ENCODE measurements around the gene VAMP2. TPM values are rescaled to one million over a fixed set of nuclear protein-coding genes. Genes with fewer than 3 reads are reported as not detected.
A peak's percentile ranks its signal among the peaks of the same experiment; 100 is the strongest.

Gene VAMP2
- total and polyA plus RNA-seq, 9 of the 15 experiments (the other 6 are each of a cell fraction or from before 2014, with no cell fraction given) = 2.3 to 31.8 (median 6.0) TPM

DNA sequence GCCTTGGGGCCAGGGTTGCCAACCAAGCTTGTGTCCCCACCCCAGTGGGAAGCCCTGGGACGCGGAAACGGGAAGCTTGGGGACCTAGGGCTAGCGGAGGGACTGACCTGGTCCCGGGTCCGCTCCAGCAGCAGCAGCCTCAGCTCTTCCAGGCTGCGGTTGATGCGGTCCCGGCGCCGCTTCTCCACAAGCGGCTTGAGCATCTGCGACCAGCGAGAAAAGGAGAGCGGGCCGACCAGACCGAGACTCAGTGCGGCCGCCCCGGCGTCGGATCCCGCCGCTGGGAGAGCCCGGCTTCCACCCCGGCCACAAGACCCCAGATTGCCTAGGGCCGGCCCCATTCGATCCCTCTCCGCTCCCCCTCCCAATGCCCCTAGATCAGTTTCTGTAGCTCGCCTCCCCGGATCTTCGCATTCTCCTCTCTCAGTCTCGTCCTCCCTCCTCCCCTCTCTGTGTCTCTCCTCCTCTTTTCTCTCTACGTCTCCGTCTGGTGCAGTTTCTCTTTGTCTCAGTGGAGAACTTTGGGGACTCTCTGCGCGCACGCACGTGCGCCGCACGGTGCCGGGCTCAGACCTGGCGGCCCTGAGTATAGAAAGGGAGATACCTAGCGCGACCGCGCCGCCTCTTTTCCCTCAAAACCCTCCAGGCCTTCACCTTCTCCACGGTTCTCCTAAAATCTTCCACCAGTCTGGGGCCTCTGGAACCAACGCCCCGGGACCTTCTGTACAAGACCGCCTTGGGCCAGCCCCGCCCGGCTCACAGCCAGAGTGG is 39.6 kb downstream of the VAMP2 start:
- Histone ChIP-seq H3K27ac (ENCODE audit: extremely low read depth, low read depth, low read length) (no peak overlapping the region), H2AFZ (ENCODE audit: low read depth, low read length) (peak overlapping the region; percentile 82), H3K36me3 (ENCODE audit: control insufficient read depth, insufficient read depth, low read length) (no peaks in the 10 kb centered on the region), H3K9me3 (replicated peaks; ENCODE audit: control insufficient read depth, insufficient read depth, low read depth, low read length) (no peaks in the 10 kb centered on the region), H3K79me2 (ENCODE audit: control insufficient read depth, insufficient read depth, low read length) (no peaks in the 10 kb centered on the region), H3K4me2 (ENCODE audit: insufficient read depth, low read length) (peak overlapping the region; percentile 87), H3K27me3 (ENCODE audit: control insufficient read depth in 2 of 2, insufficient read depth in 2 of 2, low read length in 2 of 2) (0 out of 5 replicates have a peak, but pooled peaks cover 0 to 11% of the 10 kb centered on the region in 2 experiments), H3K4me1 (replicated peaks in 1 of 2; ENCODE audit: control insufficient read depth in 2 of 2, insufficient read depth in 2 of 2, low read length in 2 of 2) (peaks cover 26 to 69% of the 10 kb centered on the region in 2 experiments), H3K9me1 (ENCODE audit: control insufficient read depth, insufficient read depth, low read length) (no peaks in the 10 kb centered on the region), H3K4me3 (peak overlapping the region; percentile 65), H3K9ac (ENCODE audit: insufficient read depth in 1 of 2, low read depth in 2 of 2, low read length in 2 of 2) (peak overlapping the region in 1 of 2 experiments; percentile 85; a peak in 2 of 4 replicates), H4K20me1 (replicated peaks; ENCODE audit: control insufficient read depth, insufficient read depth, low read length) (peaks cover 8% of the 10 kb centered on the region; the same call in 1 of the 2 replicates)
- no peak for FAIRE-seq
- ChIA-PET CTCF (ENCODE audit: low intra/inter-chr PET ratio) (no interaction called here), POLR2A (interaction anchor here (0.6 to 2.1 kb wide), 2 partner anchors 15 to 50 kb away, joined by 3 to 5 read pairs; no protein-coding TSS in a partner anchor)
- 6% methylated on average over 32 of the region's 55 CpGs for WGBS (ENCODE audit: insufficient coverage, low coverage, missing lambda C conversion rate)
- intact Hi-C loops (cut with micrococcal nuclease) = loop anchor here (5.0 to 10.0 kb wide), 3 partner anchors 49 to 288 kb away; partner anchors contain the start of gene KDM6B
- in situ Hi-C loops (cut with MboI) = loop anchor here (5.0 kb wide), 2 partner anchors 99 to 179 kb away; no protein-coding TSS in a partner anchor
- no TSS peak for BruUV-seq (replicated peaks)
- ATAC-seq = no peak
- peak in 1 of 4 experiments; percentile 24 for DNase-seq (ENCODE audit: extremely low read depth in 1 of 4, low spot score in 3 of 4)
- TF ChIP-seq, protein P1, sequence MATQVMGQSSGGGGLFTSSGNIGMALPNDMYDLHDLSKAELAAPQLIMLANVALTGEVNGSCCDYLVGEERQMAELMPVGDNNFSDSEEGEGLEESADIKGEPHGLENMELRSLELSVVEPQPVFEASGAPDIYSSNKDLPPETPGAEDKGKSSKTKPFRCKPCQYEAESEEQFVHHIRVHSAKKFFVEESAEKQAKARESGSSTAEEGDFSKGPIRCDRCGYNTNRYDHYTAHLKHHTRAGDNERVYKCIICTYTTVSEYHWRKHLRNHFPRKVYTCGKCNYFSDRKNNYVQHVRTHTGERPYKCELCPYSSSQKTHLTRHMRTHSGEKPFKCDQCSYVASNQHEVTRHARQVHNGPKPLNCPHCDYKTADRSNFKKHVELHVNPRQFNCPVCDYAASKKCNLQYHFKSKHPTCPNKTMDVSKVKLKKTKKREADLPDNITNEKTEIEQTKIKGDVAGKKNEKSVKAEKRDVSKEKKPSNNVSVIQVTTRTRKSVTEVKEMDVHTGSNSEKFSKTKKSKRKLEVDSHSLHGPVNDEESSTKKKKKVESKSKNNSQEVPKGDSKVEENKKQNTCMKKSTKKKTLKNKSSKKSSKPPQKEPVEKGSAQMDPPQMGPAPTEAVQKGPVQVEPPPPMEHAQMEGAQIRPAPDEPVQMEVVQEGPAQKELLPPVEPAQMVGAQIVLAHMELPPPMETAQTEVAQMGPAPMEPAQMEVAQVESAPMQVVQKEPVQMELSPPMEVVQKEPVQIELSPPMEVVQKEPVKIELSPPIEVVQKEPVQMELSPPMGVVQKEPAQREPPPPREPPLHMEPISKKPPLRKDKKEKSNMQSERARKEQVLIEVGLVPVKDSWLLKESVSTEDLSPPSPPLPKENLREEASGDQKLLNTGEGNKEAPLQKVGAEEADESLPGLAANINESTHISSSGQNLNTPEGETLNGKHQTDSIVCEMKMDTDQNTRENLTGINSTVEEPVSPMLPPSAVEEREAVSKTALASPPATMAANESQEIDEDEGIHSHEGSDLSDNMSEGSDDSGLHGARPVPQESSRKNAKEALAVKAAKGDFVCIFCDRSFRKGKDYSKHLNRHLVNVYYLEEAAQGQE (IDR thresholded peaks at IDR 0.05; ENCODE audit: borderline replicate concordance) = 0 out of 2 replicates have a peak, but pooled peaks have one; percentile 8
- TF ChIP-seq, protein P1 (CRISPR knock-in tag; IDR thresholded peaks at IDR 0.05; ENCODE audit: low read depth) = no peak
- no peak for TF ChIP-seq SREBF2 (CRISPR knock-in tag; IDR thresholded peaks at IDR 0.05)
- TF ChIP-seq NFE2 (IDR thresholded peaks at IDR 0.05; ENCODE audit: low read depth) = no peak
- no peak for TF ChIP-seq ZNF253 (CRISPR knock-in tag; conservative IDR thresholded peaks at IDR 0.05)
- TF ChIP-seq ZFP36 (IDR thresholded peaks at IDR 0.05; ENCODE audit: low read depth, low read length, partially characterized antibody) = no peak
- peak in 1 of 2 experiments; percentile 83 for TF ChIP-seq E2F6 (IDR thresholded peaks at IDR 0.05; ENCODE audit: borderline replicate concordance in 1 of 2, extremely low read depth in 1 of 2, insufficient read depth in 1 of 2, insufficient read length in 1 of 2, low read depth in 1 of 2, low read length in 1 of 2, poor library complexity in 1 of 2, severe bottlenecking in 1 of 2)
- TF ChIP-seq ZC3H4 (CRISPR knock-in tag; IDR thresholded peaks at IDR 0.05; ENCODE audit: borderline replicate concordance) = no peak
- TF ChIP-seq ZNF239 (CRISPR knock-in tag; IDR thresholded peaks at IDR 0.05) = no peak
- TF ChIP-seq HMGN3 (IDR thresholded peaks at IDR 0.05; ENCODE audit: borderline replicate concordance, extremely low read depth, insufficient read length, low read depth, low read length) = peak; percentile 34
- no peak for TF ChIP-seq DPF2 (IDR thresholded peaks at IDR 0.05)
- TF ChIP-seq KAT8 (IDR thresholded peaks at IDR 0.05; ENCODE audit: low read depth) = no peak
- peak; percentile 58 for TF ChIP-seq L3MBTL2 (IDR thresholded peaks at IDR 0.05)
